Hepatocyte (in vitro differentiated cells): ENCODE data around the gene SPATS1.
"Not testable (repeated sequence)": the region's sequence is repeated elsewhere in the genome, so short reads cannot be mapped to it uniquely, and the experiment has no call there.

Source experiments
- EZH2 ChIP-seq: fragments of 200-600 bp; sonication (generic); IDR thresholded peaks from 2 replicates; pipeline ENCODE4 v1.6.1; 2016; ENCODE audit warnings: antibody characterized with exemption, mild to moderate bottlenecking, borderline replicate concordance
- TF ChIP-seq, protein P1 (sequence below): fragments of 200-600 bp; sonication (generic); IDR thresholded peaks from 2 replicates; pipeline ENCODE4 v1.5.1; 2016; ENCODE audit warnings: antibody characterized with exemption, mild to moderate bottlenecking; ENCODE audit not compliant: poor library complexity

DNA sequence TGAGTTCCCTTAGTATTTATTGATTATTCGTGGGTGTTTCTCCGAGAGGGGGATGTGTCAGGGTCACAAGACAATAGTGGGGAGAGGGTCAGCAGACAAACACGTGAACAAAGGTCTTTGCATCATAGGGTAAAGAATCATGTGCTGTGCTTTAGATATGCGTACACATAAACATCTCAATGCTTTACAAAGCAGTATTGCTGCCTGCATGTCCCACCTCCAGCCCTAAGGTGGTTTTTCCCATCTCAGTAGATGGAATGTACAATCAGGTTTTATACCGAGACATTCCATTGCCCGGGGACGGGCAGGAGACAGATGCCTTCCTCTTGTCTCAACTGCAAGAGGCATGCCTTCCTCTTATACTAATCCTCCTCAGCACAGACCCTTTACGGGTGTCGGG is 14.2 kb upstream of the SPATS1 start:
- TF ChIP-seq, protein P1, sequence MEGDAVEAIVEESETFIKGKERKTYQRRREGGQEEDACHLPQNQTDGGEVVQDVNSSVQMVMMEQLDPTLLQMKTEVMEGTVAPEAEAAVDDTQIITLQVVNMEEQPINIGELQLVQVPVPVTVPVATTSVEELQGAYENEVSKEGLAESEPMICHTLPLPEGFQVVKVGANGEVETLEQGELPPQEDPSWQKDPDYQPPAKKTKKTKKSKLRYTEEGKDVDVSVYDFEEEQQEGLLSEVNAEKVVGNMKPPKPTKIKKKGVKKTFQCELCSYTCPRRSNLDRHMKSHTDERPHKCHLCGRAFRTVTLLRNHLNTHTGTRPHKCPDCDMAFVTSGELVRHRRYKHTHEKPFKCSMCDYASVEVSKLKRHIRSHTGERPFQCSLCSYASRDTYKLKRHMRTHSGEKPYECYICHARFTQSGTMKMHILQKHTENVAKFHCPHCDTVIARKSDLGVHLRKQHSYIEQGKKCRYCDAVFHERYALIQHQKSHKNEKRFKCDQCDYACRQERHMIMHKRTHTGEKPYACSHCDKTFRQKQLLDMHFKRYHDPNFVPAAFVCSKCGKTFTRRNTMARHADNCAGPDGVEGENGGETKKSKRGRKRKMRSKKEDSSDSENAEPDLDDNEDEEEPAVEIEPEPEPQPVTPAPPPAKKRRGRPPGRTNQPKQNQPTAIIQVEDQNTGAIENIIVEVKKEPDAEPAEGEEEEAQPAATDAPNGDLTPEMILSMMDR = not testable (repeated sequence)
- not testable (repeated sequence) for TF ChIP-seq EZH2
